Coronary artery (tissue), 2 donors: ENCODE measurements around the gene KLK2.

Experiments
- DNase-seq: peaks from one replicate; pipeline ENCODE4 v3.0.0-alpha.2; 2017; ENCODE audit warnings: low spot score
- H3K27ac ChIP-seq, 2 donors: fragments of 200-600 bp; sonication (generic); one replicate each; pipeline ENCODE4 v1.5.1; 2016 to 2019
- H3K4me3 ChIP-seq: fragments of 200-600 bp; sonication (generic); 2 replicates; pipeline ENCODE4 v1.5.1; 2016; ENCODE audit warnings: mild to moderate bottlenecking, moderate library complexity
- TF ChIP-seq, protein P1 (sequence below): fragments of 200-600 bp; sonication (generic); IDR thresholded peaks from one replicate; pipeline ENCODE4 v1.5.1; 2019; ENCODE audit warnings: antibody characterized with exemption

The KLK2 gene

DNA sequence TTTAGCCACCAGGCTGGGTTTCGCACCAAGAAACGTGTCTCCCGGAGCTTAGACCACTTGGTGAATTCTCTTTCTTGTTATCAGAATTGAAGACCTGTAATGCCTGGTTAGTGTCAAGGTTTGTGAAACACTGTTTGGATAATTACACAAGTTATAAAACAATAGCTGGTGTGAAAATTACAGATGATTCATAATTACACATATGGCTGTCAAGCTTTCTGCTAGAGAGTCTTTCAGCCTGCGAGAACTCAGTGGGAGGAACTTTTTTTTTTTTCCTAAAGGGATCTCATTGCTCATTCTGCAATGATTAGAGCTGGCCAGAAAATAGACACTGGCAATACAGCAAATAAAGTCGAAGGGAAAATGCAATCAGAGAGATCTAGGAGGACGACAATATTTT lies 51.3 kb downstream of the KLK2 start:
- Histone ChIP-seq H3K27ac (no peak overlapping the region), H3K4me3 (no peak overlapping the region)
- TF ChIP-seq, protein P1, sequence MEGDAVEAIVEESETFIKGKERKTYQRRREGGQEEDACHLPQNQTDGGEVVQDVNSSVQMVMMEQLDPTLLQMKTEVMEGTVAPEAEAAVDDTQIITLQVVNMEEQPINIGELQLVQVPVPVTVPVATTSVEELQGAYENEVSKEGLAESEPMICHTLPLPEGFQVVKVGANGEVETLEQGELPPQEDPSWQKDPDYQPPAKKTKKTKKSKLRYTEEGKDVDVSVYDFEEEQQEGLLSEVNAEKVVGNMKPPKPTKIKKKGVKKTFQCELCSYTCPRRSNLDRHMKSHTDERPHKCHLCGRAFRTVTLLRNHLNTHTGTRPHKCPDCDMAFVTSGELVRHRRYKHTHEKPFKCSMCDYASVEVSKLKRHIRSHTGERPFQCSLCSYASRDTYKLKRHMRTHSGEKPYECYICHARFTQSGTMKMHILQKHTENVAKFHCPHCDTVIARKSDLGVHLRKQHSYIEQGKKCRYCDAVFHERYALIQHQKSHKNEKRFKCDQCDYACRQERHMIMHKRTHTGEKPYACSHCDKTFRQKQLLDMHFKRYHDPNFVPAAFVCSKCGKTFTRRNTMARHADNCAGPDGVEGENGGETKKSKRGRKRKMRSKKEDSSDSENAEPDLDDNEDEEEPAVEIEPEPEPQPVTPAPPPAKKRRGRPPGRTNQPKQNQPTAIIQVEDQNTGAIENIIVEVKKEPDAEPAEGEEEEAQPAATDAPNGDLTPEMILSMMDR: no peak
- no peak for DNase-seq

DNA sequence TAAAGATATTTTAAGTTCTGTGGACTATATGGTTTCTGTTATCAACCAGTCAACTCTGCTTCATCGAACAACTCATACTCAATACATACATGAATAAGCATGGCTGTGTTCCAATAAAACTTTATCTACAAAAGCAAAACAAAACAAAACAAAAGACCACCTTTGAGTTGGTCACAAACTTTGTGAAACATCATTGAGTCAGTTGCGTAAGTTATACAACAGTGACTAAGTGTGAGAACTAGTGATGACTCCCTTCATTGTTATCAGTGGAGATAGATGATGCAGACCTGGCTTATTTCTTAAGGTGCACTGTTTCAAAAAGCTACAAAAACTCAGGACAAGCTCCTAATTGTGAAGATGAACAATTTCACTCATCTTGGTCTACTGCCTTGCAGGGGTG lies 52.5 kb downstream of the KLK2 start:
- no peak for DNase-seq
- Histone ChIP-seq H3K27ac (no peak overlapping the region), H3K4me3 (no peak overlapping the region)
- TF ChIP-seq, protein P1: no peak

DNA sequence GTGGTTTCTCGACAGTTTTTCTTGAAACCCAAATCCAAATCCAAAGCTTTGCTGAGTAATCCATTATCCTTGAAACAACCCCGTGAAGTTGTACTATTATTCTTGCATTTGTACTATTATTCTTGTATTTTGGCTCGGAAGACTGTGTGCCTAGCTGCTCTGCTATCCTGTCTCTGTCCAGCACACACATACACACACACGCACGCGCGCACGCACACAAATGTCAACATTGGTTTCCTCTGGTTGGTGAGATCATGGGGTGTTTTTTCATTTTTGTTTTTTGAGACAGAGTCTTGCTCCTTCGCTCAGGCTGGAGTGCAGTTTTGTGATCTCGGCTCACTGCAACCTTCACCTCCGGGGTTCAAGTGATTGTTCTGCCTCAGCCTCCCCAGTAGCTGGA lies 52.9 kb downstream of the KLK2 start:
- TF ChIP-seq, protein P1: no peak
- no peak overlapping the region for H3K4me3 ChIP-seq
- no peak overlapping the region for H3K27ac ChIP-seq
- DNase-seq: no peak

DNA sequence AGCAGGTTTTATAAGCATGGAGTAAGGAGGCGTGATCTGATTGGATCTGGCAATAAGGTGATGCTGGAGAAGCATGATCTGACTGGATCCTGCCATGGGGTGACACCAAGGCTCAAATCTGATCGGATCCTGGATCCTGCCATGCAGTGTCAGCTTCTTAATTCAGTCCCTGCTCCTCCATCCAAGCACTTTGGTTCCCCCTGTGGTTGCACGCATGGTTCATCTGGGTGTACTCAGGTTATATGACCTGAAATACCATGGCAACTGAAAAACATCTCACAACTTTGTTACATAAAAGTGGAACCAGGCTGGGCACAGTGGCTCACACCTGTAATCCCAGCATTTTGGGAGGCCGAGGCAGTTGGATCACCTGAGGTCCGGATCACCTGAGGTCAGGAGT lies 55.6 kb downstream of the KLK2 start:
- DNase-seq: no peak
- Histone ChIP-seq H3K4me3 (no peak overlapping the region), H3K27ac (no peak overlapping the region)
- TF ChIP-seq, protein P1: no peak
